Measurements from ENCODE around the gene MISFA.
"Not testable (repeated sequence)": the region's sequence is repeated elsewhere in the genome, so short reads cannot be mapped to it uniquely, and the experiment has no call there.

Gene MISFA

DNA sequence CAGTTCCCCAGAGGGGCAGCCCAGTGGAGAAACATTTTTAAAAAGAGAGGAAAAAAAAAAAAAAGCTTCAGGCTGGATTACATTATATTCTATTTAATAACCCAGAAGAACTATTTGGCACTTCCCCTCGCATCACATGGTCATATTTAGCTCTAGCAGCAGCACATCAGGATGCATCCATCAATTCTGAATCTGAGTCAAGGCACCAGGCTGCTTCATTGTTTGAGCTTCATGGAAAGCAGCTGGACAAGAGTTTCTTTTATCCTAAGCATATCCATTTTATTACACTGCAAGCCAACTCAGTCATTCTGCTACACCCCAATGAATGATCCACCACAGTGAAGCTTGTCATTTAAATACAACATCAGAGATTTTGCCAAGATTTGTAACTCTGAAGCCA is 24.6 kb downstream of the MISFA start:
- no peaks in the 10 kb centered on the region for H3K27me3 ChIP-seq (ENCODE audit: control insufficient read depth in 1 of 2, insufficient read depth in 2 of 2, low read length in 2 of 2)
- no peak overlapping the region for H3K4me3 ChIP-seq (ENCODE audit: low read depth in 1 of 2, low read length in 2 of 2)
- no peaks in the 10 kb centered on the region for H3K9me3 ChIP-seq (ENCODE audit: low read length)
- H3K36me3 ChIP-seq (ENCODE audit: insufficient read depth, low read length): no peaks in the 10 kb centered on the region
- no peak overlapping the region for H3K27ac ChIP-seq (ENCODE audit: low read depth, low read length)
- no peak overlapping the region for H3K9ac ChIP-seq (ENCODE audit: low read length)
- H3K4me1 ChIP-seq (ENCODE audit: insufficient read depth, low read length): peaks cover under 1% of the 10 kb centered on the region

DNA sequence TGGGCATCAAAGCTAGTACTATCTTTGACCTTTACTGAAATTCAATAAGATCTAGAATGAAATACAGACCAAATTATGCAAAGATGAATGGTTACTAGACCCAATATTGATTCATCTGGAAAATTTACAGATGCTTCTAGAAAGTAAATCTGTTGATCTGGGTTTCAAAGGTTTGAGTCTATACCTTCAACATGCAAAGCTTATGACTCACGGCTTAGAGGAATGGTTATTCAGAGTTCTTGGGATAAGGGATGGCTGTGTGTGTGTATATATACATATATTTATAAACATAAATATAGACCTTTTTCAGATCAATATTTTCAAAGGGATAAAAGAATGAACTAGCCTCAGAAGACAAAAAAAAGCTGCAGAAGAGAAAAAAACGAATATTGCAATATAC is 33.3 kb downstream of the MISFA start:
- H3K27ac ChIP-seq (ENCODE audit: low read depth, low read length): no peak overlapping the region
- no peaks in the 10 kb centered on the region for H3K9me3 ChIP-seq (ENCODE audit: low read length)
- H3K36me3 ChIP-seq (ENCODE audit: insufficient read depth, low read length): no peaks in the 10 kb centered on the region
- no peaks in the 10 kb centered on the region for H3K27me3 ChIP-seq (ENCODE audit: control insufficient read depth in 1 of 2, insufficient read depth in 2 of 2, low read length in 2 of 2)
- H3K4me3 ChIP-seq (ENCODE audit: low read depth in 1 of 2, low read length in 2 of 2): no peak overlapping the region
- H3K9ac ChIP-seq (ENCODE audit: low read length): no peak overlapping the region
- peaks cover 15% of the 10 kb centered on the region for H3K4me1 ChIP-seq (ENCODE audit: insufficient read depth, low read length)

- Histone ChIP-seq H3K36me3 (ENCODE audit: insufficient read depth, low read length) (no peaks in the 10 kb centered on the region), H3K27me3 (ENCODE audit: control insufficient read depth in 1 of 2, insufficient read depth in 2 of 2, low read length in 2 of 2) (no peaks in the 10 kb centered on the region), H3K27ac (ENCODE audit: low read depth, low read length) (peak overlapping the region; percentile 71), H3K9ac (ENCODE audit: low read length) (peak overlapping the region; percentile 88), H3K4me1 (ENCODE audit: insufficient read depth, low read length) (peaks cover 15% of the 10 kb centered on the region), H3K4me3 (ENCODE audit: low read depth in 1 of 2, low read length in 2 of 2) (peak overlapping the region; percentile 69 to 97), H3K9me3 (ENCODE audit: low read length) (no peaks in the 10 kb centered on the region)
Observed at GRCh38 chr11:18633256-18634139, 33.9 kb downstream of the MISFA start.

DNA sequence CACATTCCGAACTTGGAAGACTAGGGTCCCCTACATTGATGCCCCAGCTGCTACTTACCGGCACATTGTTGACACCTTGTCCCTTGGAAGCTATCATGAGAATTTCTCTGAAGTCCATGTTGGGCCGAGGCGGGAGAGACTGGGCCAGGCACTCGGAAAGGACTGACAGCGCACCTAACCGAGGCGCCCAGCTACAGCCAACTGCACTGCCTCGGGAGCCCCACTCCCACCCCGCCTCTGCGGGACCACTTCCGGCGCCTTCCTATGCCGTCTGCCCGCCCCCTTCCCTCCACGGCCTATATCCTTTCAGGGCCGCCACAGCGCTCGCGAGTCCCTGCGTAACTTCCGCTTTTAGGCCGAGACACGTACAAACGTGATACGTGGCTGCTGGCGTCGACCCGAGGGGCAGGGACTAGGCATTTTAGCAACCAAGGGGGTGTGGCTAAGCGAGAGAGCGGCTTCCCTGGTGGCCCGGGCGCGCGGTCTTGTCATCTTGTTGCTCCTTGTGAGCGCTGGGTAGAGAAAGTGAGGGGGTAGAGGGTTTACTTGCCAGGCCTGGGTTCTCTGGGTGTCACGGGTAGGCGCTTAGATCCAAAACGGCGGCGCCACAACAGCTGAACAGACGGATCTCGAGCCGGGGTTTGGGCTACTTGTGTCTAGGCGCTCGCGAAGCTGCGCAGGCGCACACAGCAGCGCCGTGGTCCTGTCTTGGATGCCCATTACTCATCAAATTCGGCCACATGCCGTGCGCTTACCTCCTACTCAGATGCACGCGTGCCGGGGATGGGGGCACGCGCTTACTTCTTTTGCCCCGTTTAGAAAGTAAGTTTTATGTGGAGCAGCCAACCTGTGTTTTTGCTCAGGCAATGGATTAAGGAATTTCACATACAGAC is 34.8 kb downstream of the MISFA start, which contains the start of gene SPTY2D1:
Gene SPTY2D1 (minus strand): TSS at position 203 of the 893 bp plus-strand sequence. CDS start 85 bp downstream, at position 118.
- peak within 1 kb of the TSS; percentile 83 for H3K27ac ChIP-seq (ENCODE audit: low read depth, low read length)
- H3K9ac ChIP-seq (ENCODE audit: low read length): peak within 1 kb of the TSS; percentile 88
- H3K9me3 ChIP-seq (ENCODE audit: low read length): no peaks in the 10 kb centered on the region
- peak within 1 kb of the TSS; percentile 69 to 97 for H3K4me3 ChIP-seq (ENCODE audit: low read depth in 1 of 2, low read length in 2 of 2)
- H3K36me3 ChIP-seq (ENCODE audit: insufficient read depth, low read length): no peaks in the 10 kb centered on the region
- H3K27me3 ChIP-seq (ENCODE audit: control insufficient read depth in 1 of 2, insufficient read depth in 2 of 2, low read length in 2 of 2): no peaks in the 10 kb centered on the region
- peaks cover 15% of the 10 kb centered on the region for H3K4me1 ChIP-seq (ENCODE audit: insufficient read depth, low read length)

GRCh38 chr11:18641677-18642076 is 42.1 kb downstream of the MISFA start:
- Histone ChIP-seq H3K9ac (ENCODE audit: low read length) (no peak overlapping the region), H3K27ac (ENCODE audit: low read depth, low read length) (no peak overlapping the region), H3K9me3 (ENCODE audit: low read length) (no peaks in the 10 kb centered on the region), H3K36me3 (ENCODE audit: insufficient read depth, low read length) (no peaks in the 10 kb centered on the region), H3K4me3 (ENCODE audit: low read depth in 1 of 2, low read length in 2 of 2) (no peak overlapping the region), H3K4me1 (ENCODE audit: insufficient read depth, low read length) (no peaks in the 10 kb centered on the region), H3K27me3 (ENCODE audit: control insufficient read depth in 1 of 2, insufficient read depth in 2 of 2, low read length in 2 of 2) (no peaks in the 10 kb centered on the region)

GRCh38 chr11:18643034-18643433 is 43.4 kb downstream of the MISFA start:
- not testable (repeated sequence) for H3K4me1 ChIP-seq (ENCODE audit: insufficient read depth, low read length); H3K4me3 ChIP-seq (ENCODE audit: low read depth in 1 of 2, low read length in 2 of 2); H3K9ac ChIP-seq (ENCODE audit: low read length); H3K9me3 ChIP-seq (ENCODE audit: low read length); H3K36me3 ChIP-seq (ENCODE audit: insufficient read depth, low read length); H3K27me3 ChIP-seq (ENCODE audit: control insufficient read depth in 1 of 2, insufficient read depth in 2 of 2, low read length in 2 of 2); H3K27ac ChIP-seq (ENCODE audit: low read depth, low read length)

- Histone ChIP-seq H3K9me3 (ENCODE audit: low read length) (no peaks in the 10 kb centered on the region), H3K27me3 (ENCODE audit: control insufficient read depth in 1 of 2, insufficient read depth in 2 of 2, low read length in 2 of 2) (no peaks in the 10 kb centered on the region), H3K4me1 (ENCODE audit: insufficient read depth, low read length) (no peaks in the 10 kb centered on the region), H3K27ac (ENCODE audit: low read depth, low read length) (no peak overlapping the region), H3K4me3 (ENCODE audit: low read depth in 1 of 2, low read length in 2 of 2) (no peak overlapping the region), H3K9ac (ENCODE audit: low read length) (no peak overlapping the region), H3K36me3 (ENCODE audit: insufficient read depth, low read length) (no peaks in the 10 kb centered on the region)
Observed at GRCh38 chr11:18650353-18650752, 50.8 kb downstream of the MISFA start.

- no peaks in the 10 kb centered on the region for H3K9me3 ChIP-seq (ENCODE audit: low read length)
- no peaks in the 10 kb centered on the region for H3K27me3 ChIP-seq (ENCODE audit: control insufficient read depth in 1 of 2, insufficient read depth in 2 of 2, low read length in 2 of 2)
- H3K36me3 ChIP-seq (ENCODE audit: insufficient read depth, low read length): no peaks in the 10 kb centered on the region
- H3K4me1 ChIP-seq (ENCODE audit: insufficient read depth, low read length): no peaks in the 10 kb centered on the region
- H3K27ac ChIP-seq (ENCODE audit: low read depth, low read length): no peak overlapping the region
- H3K9ac ChIP-seq (ENCODE audit: low read length): no peak overlapping the region
- H3K4me3 ChIP-seq (ENCODE audit: low read depth in 1 of 2, low read length in 2 of 2): no peak overlapping the region
Observed at GRCh38 chr11:18650859-18651557, 51.4 kb downstream of the MISFA start.
